Testis (tissue), 3 donors: ENCODE data around the gene GDPD2. TPM values are rescaled to one million over a fixed set of nuclear protein-coding genes. Genes with fewer than 3 reads are reported as not detected.

Source experiments
- DNase-seq: peaks from one replicate; pipeline ENCODE4 v3.0.0-alpha.2; 2019
- H3K27ac ChIP-seq, 2 donors: fragments of 200-600 bp; sonication (generic); one replicate each; pipeline ENCODE4 v1.5.1; 2019
- H3K27me3 ChIP-seq: fragments of 200-600 bp; sonication (generic); one replicate; pipeline ENCODE4 v1.5.1; 2019
- H3K36me3 ChIP-seq: fragments of 200-600 bp; sonication (generic); one replicate; pipeline ENCODE4 v1.5.1; 2017; ENCODE audit warnings: low read depth; ENCODE audit errors: missing control alignments
- H3K4me1 ChIP-seq: fragments of 200-600 bp; sonication (generic); one replicate; pipeline ENCODE4 v1.5.1; 2019
- H3K4me3 ChIP-seq, 2 donors: fragments of 200-600 bp; sonication (generic); one replicate each; pipeline ENCODE4 v1.5.1; 2017 to 2019
- H3K9me3 ChIP-seq: fragments of 200-600 bp; sonication (generic); one replicate; pipeline ENCODE4 v1.5.1; 2017
- CTCF ChIP-seq, 3 experiments: fragments of 450-650 bp in 2 of 3; fragments of 200-600 bp in 1 of 3; sonication (generic) in 1 of 3; IDR thresholded peaks; one replicate each; pipeline ENCODE4 v1.5.1; 2016 to 2019; ENCODE audit warnings: antibody characterized with exemption in 3 of 3, mild to moderate bottlenecking in 2 of 3, moderate library complexity in 1 of 3
- POLR2A ChIP-seq: fragments of 450-650 bp; IDR thresholded peaks from one replicate; pipeline ENCODE4 v1.6.1; 2017; ENCODE audit warnings: antibody characterized with exemption, mild to moderate bottlenecking, moderate library complexity
- WGBS, 2 donors: methylation state at CpG; one replicate each; pipeline ENCODE4 v1.1.5; 2018; 5-methylcytosine and 5-hydroxymethylcytosine counted together
- intact Hi-C: fragments of 100-400 bp; cut with DNase I; formaldehyde crosslinking; loops from one replicate; pipeline ENCODE4 v1.15.1; 2023; ENCODE audit warnings: low total_unique reads
- polyA plus RNA-seq: library from polyadenylated mRNA; stranded (reverse); fragments of 350-450 nt; fragmentation: Illumina TruSeq; extraction: RNeasy Lipid Tissue Mini Kit (QIAGEN cat#74804); gene quantifications from one replicate; pipeline ENCODE4 v1.2.3, GENCODE V29; 2014; ENCODE audit warnings: low read depth, low replicate concordance; ENCODE audit not compliant: insufficient read depth
- total RNA-seq, 2 donors: library from RNA; depleted of rRNA; stranded (reverse); fragments of >200 nt; gene quantifications; one replicate each; pipeline ENCODE4 v1.2.3, GENCODE V29; 2016

GDPD2 gene
- total and polyA plus RNA-seq, 3 donors from 2014 or later = not detected

- TF ChIP-seq CTCF (IDR thresholded peaks at IDR 0.05) (peak; percentile 36 to 68 (median 60)), POLR2A (no peak)
- 0% methylated on average over 8 to 26 of the region's 37 CpGs for WGBS, 2 donors
- peak overlapping the region; percentile 63 to 77 for H3K27ac ChIP-seq
- no peaks in the 10 kb centered on the region for H3K4me1 ChIP-seq
- intact Hi-C loops = no loop called here
- peak overlapping the region; percentile 59 to 69 for H3K4me3 ChIP-seq
- no peaks in the 10 kb centered on the region for H3K27me3 ChIP-seq
- H3K9me3 ChIP-seq = no peaks in the 10 kb centered on the region
- H3K36me3 ChIP-seq = no peaks in the 10 kb centered on the region
- peak; percentile 78 for DNase-seq
Measured at GRCh38 chrX:70433848-70434351, 10.8 kb downstream of the GDPD2 start.

- H3K4me1 ChIP-seq = no peaks in the 10 kb centered on the region
- no peaks in the 10 kb centered on the region for H3K27me3 ChIP-seq
- TF ChIP-seq POLR2A (no peak), CTCF (IDR thresholded peaks at IDR 0.05) (no peak)
- intact Hi-C loops = no loop called here
- peak overlapping the region; percentile 59 to 69 for H3K4me3 ChIP-seq
- peak; percentile 92 for DNase-seq
- no peaks in the 10 kb centered on the region for H3K9me3 ChIP-seq
- H3K27ac ChIP-seq = peak overlapping the region; percentile 63 to 77
- no peaks in the 10 kb centered on the region for H3K36me3 ChIP-seq
- WGBS, 2 donors = 0 to 2% methylated on average over 3 to 8 of the region's 45 CpGs
Measured at GRCh38 chrX:70434352-70434866, 11.3 kb downstream of the GDPD2 start.

- TF ChIP-seq POLR2A (no peak), CTCF (IDR thresholded peaks at IDR 0.05) (no peak)
- DNase-seq = peak; percentile 27
- H3K27me3 ChIP-seq = no peaks in the 10 kb centered on the region
Measured at GRCh38 chrX:70434914-70435586, 11.9 kb downstream of the GDPD2 start.

GRCh38 chrX:70436343-70436742, 13.2 kb downstream of the GDPD2 start:
- Histone ChIP-seq H3K4me1 (no peaks in the 10 kb centered on the region), H3K4me3 (no peak overlapping the region), H3K27me3 (no peaks in the 10 kb centered on the region), H3K27ac (no peak overlapping the region), H3K9me3 (no peaks in the 10 kb centered on the region), H3K36me3 (no peaks in the 10 kb centered on the region)
- intact Hi-C loops = no loop called here
- no peak for DNase-seq
- WGBS, 2 donors = 27 to 44% methylated on average over 7 to 16 of the region's 16 CpGs
- TF ChIP-seq POLR2A (no peak), CTCF (IDR thresholded peaks at IDR 0.05) (no peak)

More at GRCh38 chrX:70434914-70435586, 11.9 kb downstream of the GDPD2 start:
- H3K27ac ChIP-seq = peak overlapping the region; percentile 63 to 77
- H3K36me3 ChIP-seq = no peaks in the 10 kb centered on the region
- intact Hi-C loops = no loop called here
- WGBS, 2 donors = 6 to 17% methylated on average over 13 to 17 of the region's 17 CpGs
- H3K4me1 ChIP-seq = no peaks in the 10 kb centered on the region
- no peaks in the 10 kb centered on the region for H3K9me3 ChIP-seq
- peak overlapping the region; percentile 59 to 69 for H3K4me3 ChIP-seq
